ENCODE results near the gene EHD1. TPM values are rescaled to one million over a fixed set of nuclear protein-coding genes. Genes with fewer than 3 reads are reported as not detected.

EHD1 gene
- polyA plus RNA-seq, 1 experiment, result 56.1 TPM

DNA sequence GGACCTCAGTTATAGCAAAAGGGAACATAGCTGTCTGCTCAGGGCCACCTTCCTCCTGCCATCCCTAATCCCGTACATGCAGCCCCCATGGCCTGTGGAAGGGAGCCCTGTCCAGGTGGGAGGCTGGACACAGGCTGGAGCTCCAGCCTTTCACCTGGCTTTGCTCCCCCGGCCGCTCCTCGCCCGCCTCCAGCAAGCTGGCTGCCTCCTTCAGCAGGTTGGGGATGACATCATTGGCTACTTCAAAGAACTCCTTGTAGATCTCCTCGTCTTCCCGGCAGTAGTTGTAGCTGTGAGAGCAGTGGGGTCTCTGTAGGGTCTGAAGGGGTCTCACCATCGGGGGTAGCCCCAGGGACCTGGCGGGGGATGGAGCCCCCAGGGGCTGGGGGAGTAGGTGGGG is 72.9 kb downstream of the EHD1 start:
- CTCF ChIA-PET, result no interaction called here
- POLR2A ChIA-PET, result no interaction called here
- no peak for DNase-seq (ENCODE audit: low read depth, low spot score)
- no peak overlapping the region for H3K4me3 ChIP-seq (ENCODE audit: low read depth, low read length)
- H3K9me3 ChIP-seq (ENCODE audit: control insufficient read depth, insufficient read depth, low read length), result no peaks in the 10 kb centered on the region
- TF ChIP-seq, protein P1, sequence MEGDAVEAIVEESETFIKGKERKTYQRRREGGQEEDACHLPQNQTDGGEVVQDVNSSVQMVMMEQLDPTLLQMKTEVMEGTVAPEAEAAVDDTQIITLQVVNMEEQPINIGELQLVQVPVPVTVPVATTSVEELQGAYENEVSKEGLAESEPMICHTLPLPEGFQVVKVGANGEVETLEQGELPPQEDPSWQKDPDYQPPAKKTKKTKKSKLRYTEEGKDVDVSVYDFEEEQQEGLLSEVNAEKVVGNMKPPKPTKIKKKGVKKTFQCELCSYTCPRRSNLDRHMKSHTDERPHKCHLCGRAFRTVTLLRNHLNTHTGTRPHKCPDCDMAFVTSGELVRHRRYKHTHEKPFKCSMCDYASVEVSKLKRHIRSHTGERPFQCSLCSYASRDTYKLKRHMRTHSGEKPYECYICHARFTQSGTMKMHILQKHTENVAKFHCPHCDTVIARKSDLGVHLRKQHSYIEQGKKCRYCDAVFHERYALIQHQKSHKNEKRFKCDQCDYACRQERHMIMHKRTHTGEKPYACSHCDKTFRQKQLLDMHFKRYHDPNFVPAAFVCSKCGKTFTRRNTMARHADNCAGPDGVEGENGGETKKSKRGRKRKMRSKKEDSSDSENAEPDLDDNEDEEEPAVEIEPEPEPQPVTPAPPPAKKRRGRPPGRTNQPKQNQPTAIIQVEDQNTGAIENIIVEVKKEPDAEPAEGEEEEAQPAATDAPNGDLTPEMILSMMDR (IDR thresholded peaks at IDR 0.05; ENCODE audit: low read depth, low read length), result no peak
- no peaks in the 10 kb centered on the region for H3K27me3 ChIP-seq (ENCODE audit: control insufficient read depth, insufficient read depth, low read length)
- H3K27ac ChIP-seq (ENCODE audit: low read depth, low read length), result no peak overlapping the region

DNA sequence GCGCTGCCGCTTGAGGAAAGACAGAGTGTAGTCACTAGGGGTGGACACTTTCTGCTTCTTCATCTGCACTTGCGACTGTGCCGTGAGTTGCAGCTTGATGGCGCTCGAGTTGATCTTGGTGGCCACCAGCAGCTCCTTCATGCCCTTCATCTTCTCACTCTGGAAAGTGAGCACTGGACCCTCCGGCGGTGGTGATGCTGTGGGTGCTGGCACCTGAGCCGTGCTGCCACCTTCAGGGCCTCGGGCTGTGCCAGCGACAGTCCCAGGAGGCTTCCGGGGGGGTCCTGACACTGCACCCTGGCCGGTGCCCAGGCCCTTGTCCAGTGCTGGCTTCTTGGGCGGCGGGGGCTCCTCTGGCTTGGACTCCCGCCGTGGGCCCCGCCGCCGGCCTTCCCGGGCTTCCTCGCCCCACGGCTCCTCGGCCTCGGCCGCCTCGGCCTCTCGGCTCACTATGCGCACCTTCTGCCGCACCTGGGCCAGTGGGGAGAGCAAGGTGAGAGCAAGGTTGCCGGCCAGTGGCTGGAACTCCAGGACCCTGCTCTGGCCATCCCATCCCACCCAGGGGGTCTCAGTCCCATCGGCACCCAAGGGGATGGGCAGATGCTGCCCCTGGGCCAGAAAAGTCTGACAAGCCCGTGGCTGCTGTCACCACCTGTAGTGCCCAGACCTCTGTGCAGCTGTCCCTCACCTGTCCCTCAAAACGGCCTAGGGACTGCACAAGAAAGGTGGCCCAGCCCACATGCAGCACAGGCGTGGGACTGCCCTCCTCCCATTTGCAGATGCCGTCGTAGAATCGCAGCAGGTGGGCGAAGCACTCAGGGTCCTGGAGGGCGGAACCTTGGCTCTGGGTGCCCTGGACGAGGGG is 73.8 kb downstream of the EHD1 start:
- DNase-seq (ENCODE audit: low read depth, low spot score), result no peak
- Histone ChIP-seq H3K4me3 (ENCODE audit: low read depth, low read length) (no peak overlapping the region), H3K27ac (ENCODE audit: low read depth, low read length) (no peak overlapping the region), H3K9me3 (ENCODE audit: control insufficient read depth, insufficient read depth, low read length) (no peaks in the 10 kb centered on the region), H3K27me3 (ENCODE audit: control insufficient read depth, insufficient read depth, low read length) (no peaks in the 10 kb centered on the region)
- TF ChIP-seq, protein P1 (IDR thresholded peaks at IDR 0.05; ENCODE audit: low read depth, low read length), result 0 out of 2 replicates have a peak, but pooled peaks have one; percentile 4
- ChIA-PET CTCF (interaction anchor here (1.1 kb wide), 1 partner anchor 210 kb away, joined by 4 read pairs; the partner anchor contains the start of gene ARL2), POLR2A (no interaction called here)

DNA sequence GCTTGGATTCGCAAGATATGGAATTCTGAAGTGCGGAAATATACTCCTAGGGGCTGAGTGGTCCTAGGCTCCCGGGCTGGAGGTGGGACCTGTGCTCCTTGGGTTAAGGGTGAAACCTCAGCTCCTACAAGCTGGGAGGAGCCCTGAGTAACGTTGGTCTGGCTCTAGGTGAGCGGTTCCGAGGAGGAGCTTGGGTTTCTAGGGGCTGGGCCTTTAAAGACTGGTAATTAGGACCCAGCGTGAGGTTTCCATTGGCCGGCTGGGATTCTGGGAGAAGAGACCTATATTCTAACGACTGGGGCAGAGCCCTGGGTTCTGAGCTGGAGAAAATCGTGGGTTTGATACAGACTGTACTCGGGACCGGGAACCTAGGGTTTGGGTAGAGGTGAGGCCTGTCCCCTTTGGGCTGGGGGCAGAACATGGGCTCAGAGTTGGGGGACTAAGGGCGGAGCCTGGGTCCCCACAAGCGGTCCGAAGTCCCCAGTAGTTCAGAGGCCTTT is 74.5 kb downstream of the EHD1 start:
- H3K27me3 ChIP-seq (ENCODE audit: control insufficient read depth, insufficient read depth, low read length), result no peaks in the 10 kb centered on the region
- H3K4me3 ChIP-seq (ENCODE audit: low read depth, low read length), result peak overlapping the region; percentile 75
- DNase-seq (ENCODE audit: low read depth, low spot score), result no peak
- ChIA-PET CTCF (interaction anchor here (1.1 kb wide), 1 partner anchor 210 kb away, joined by 4 read pairs; the partner anchor contains the start of gene ARL2), POLR2A (no interaction called here)
- peak overlapping the region; percentile 82 for H3K27ac ChIP-seq (ENCODE audit: low read depth, low read length)
- H3K9me3 ChIP-seq (ENCODE audit: control insufficient read depth, insufficient read depth, low read length), result no peaks in the 10 kb centered on the region
- TF ChIP-seq, protein P1 (IDR thresholded peaks at IDR 0.05; ENCODE audit: low read depth, low read length), result no peak

DNA sequence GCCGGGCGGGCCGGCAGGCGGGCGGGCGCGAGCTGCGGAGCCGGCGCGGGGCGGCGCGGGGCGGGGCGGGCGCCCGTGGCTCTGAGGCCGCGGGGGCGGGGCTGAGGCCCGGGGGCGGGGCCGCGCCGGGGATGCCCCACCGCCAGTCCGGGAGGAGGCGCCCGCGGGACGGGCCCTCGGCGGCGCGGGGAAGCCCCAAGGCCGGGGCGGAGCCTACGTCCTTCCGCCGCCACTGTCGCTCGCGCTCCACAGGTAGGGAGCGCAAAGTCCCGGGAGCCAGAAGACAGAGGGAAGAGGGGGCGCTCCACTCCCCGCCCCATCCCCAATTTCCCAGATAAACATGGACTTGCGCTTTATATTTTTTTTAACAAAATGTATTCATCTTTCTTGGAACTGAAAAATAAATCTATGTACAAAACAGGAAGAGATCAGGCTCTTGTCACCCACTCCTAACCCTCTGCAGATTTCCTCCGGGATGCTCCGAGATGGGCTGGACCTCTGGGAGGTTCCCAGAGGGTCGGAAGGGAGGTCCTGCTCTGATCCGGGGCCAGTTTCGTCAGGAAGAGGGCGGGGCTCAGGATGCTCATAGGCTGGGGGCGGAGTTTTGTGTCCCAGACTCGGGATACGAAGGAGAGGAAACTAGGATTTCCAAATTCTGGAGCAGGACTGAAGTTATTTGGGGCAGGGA is 75.1 kb downstream of the EHD1 start, which contains the start of gene MAP4K2:
Gene MAP4K2, minus strand, starts transcription at position 57 of the 688 bp plus-strand sequence. CDS start 65 bp downstream, outside the sequence.
- Histone ChIP-seq H3K4me3 (ENCODE audit: low read depth, low read length) (peak within 1 kb of the TSS; percentile 75), H3K27ac (ENCODE audit: low read depth, low read length) (peak within 1 kb of the TSS; percentile 82), H3K9me3 (ENCODE audit: control insufficient read depth, insufficient read depth, low read length) (no peaks in the 10 kb centered on the region), H3K27me3 (ENCODE audit: control insufficient read depth, insufficient read depth, low read length) (no peaks in the 10 kb centered on the region)
- TF ChIP-seq, protein P1 (IDR thresholded peaks at IDR 0.05; ENCODE audit: low read depth, low read length), result 0 out of 2 replicates have a peak, but pooled peaks have one; percentile 7
- ChIA-PET CTCF (interaction anchor here (0.6 to 1.1 kb wide), 2 partner anchors 211 to 232 kb away, joined by 4 read pairs; partner anchors contain the start of gene ARL2), POLR2A (no interaction called here)
- peak; percentile 33 for DNase-seq (ENCODE audit: low read depth, low spot score)

Data from AG04450 (cell line).